ENCODE measurements around the gene CMTM6. TPM values are rescaled to one million over a fixed set of nuclear protein-coding genes. Genes with fewer than 3 reads are reported as not detected.
"Not testable (repeated sequence)": the region's sequence is repeated elsewhere in the genome, so short reads cannot be mapped to it uniquely, and the experiment has no call there.

CMTM6 gene
- total RNA-seq, 1 donor from 2014 or later, result 28.0 TPM

GRCh38 chr3:32498992-32499391 is 3.7 kb downstream of the CMTM6 start:
- ATAC-seq, result no peak

- ATAC-seq, result no peak
These were observed 4.4 kb downstream of the CMTM6 start for GRCh38 chr3:32498252-32498651.

DNA sequence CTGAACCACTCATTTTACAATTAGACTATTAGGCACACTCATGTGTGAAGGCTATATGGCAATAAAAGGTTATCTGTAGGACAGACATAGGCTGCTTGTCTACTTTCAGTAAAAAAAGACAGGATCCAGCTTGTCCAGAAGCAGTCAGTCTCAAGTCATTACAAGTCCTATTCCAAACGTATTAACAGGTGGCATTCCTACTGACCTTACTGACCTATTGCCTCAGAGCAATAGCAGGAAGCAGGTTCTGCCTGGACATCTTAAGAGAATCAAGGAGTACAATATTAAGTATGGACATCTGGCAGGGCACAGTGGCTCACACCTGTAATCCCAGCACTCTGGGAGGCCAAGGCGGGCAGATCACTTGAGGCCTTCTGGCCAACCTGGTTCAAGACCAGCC is 7.0 kb downstream of the CMTM6 start:
- peak; percentile 87 for ATAC-seq

- peak; percentile 45 for ATAC-seq
These were observed 7.6 kb downstream of the CMTM6 start for GRCh38 chr3:32495085-32495484.

DNA sequence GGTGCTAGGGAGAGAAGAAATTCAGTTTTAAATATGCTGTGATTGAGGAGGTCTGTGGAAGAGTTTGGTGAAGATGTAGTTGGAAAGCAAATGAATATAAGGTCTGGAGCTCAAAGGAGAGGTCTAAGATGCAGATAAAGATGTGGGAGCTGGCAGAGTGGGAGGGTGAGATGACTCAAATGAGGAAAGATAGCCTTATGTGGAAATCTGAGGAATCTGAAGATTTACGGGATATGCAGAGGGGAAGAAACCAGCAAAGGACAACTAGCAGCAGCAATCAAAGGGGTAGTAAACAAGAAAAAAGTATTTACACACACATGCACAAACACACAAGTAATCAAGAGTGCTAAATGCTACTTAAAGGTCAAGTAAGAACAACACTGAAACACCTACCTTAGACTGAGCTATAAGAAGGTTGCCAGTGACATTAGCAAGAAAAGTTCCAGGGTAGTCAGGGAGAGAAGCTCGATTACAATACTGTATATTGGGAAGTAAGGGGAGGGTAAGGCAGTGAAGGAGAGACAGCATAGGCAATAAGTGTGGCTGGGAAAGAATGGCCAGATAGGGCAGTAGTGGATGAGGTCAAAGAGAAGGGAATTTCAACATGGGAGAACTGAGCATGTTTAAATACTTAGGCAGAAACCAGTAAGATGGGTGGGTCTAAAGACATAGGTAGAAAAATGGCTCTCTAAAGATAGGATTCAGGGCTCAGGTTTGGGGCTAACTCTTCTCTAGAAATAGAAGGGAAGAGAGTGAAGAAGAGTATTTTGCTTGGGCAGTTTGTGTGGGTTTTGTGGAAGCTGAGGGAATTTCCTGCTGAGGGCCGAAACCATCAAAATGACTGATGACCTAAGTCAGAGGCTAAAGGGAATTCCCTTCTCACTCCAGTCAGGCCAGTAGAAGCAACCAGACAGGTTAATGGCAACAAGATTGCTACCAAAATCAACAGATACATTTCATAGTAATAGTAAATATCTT is 8.9 kb downstream of the CMTM6 start:
- no peak for ATAC-seq

DNA sequence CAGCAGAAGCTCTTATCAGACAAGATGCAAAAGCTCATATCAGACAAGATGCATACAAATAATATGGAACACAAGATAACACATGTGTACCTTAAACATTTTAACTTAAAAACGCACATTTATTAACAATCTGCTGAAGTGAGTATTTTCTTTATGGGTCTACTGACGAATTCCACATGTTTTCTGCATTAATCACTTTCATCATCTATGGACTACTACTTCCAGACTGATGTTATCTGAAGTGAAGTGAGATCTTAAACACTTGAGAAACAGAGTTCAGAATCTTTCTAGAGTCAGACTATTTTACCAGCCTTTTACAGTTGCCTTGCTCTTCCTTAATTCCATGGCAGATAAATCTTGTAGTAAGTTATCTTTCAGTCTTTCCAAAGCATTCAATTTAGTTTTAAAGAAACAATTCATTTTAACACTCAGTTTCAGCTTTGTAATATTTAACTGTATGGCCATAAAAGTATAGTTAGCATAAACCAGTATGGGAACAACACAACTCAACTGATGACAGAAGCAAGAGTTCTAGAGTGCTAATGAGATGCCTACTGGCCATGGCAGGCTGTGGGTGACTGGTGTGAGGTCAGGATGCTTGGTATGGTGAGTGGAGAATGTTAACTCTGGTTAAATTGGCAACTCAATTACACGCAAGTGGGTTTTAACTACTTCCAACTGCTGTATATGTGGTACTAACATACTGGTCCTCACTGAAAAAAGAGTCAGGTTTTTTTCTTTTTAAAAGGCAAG is 9.8 kb downstream of the CMTM6 start:
- no peak for ATAC-seq

DNA sequence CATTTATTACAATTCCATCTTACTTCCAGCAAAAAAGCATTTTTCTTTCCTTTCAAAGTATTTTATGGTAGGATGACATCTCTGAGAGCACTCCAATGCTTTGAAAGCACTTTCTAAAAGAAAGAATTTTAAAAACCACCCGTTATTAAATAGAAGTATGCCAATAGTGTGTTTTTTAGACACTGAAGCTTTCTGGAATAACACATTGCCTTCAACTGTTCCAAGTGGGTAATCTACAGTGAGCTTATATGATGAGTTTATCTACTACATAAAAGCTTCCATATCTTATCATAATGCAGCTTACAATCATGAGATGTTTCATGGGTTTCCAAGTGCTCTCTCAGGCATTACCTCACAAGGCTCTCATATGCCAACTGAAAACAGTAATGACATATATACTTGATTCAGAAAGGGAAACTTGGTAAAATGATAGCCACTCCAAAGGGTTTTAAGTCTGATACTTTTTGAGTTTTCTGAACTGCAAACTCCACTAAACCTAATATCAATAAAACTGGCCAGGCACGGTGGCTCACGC is 14.1 kb downstream of the CMTM6 start:
- no peak for ATAC-seq

DNA sequence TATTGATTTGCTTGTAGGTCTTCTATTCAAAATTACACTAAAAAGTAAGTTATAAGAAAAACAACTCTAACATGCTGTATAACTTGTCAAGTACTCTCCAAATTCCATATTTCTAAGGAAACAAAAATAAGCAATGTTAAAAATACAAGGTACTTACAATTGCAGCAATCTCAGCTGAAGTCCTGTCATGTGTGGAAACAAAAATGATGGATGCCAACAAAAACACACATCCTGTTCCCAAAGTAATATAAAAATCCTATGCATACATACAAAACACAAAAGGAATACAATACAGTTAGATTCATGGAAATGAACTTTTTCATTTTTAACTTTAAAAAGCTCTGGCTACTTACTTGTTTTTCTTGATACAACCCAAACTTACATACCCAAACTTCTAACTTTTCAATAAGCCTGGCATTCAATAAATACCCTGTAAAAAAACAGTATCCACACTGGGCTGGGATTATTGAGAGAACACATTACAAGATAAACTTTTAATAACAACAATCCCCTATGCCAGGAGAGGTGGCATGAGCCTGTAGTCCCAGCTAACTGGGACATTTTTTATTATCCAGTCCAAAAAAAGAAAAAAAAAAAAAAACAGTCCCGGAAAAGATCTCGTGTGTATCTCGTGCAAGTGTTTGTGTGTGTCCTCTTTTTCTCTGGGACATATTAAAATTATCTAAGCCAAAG is 14.7 kb downstream of the CMTM6 start:
- ATAC-seq, result no peak

DNA sequence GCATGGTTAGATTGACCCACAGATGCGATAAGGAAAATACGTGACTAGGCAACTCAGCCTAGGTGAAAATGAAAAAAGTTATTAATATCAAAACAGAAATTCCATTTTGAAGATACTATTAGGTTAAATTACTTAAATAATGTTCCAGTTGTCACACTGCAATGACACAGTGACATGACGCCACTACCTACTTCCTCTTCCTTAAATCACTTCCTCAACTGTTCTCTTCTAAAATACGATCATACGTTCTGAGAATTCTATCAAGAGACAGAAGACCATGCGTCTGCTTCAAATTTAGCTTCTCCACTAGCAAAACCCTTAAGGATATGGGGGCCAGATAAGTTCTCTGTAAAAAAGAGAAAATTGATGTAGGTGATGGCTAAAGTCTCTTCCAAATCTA is 18.2 kb downstream of the CMTM6 start:
- ATAC-seq, result no peak

- no peak for ATAC-seq
These were observed 18.9 kb downstream of the CMTM6 start for GRCh38 chr3:32483772-32484171.

DNA sequence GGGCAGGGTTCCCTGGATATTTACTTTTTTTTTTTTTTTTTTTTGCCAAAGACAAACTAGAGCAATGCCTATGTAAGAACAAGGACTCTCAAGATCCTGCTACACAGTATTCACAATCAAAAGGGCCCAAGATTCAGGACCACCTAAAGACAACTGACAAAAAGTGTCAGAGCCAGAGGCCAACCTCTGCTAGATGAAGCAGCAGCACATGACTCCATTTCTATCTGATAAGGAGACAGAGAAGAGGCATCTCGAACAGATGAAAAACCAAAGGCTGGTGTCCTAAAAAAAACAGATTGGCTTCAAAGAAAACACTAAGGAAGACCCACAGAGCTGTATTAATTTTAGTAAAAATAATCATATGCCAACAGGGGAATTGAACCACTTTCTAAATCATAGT is 20.0 kb downstream of the CMTM6 start:
- ATAC-seq, result no peak

DNA sequence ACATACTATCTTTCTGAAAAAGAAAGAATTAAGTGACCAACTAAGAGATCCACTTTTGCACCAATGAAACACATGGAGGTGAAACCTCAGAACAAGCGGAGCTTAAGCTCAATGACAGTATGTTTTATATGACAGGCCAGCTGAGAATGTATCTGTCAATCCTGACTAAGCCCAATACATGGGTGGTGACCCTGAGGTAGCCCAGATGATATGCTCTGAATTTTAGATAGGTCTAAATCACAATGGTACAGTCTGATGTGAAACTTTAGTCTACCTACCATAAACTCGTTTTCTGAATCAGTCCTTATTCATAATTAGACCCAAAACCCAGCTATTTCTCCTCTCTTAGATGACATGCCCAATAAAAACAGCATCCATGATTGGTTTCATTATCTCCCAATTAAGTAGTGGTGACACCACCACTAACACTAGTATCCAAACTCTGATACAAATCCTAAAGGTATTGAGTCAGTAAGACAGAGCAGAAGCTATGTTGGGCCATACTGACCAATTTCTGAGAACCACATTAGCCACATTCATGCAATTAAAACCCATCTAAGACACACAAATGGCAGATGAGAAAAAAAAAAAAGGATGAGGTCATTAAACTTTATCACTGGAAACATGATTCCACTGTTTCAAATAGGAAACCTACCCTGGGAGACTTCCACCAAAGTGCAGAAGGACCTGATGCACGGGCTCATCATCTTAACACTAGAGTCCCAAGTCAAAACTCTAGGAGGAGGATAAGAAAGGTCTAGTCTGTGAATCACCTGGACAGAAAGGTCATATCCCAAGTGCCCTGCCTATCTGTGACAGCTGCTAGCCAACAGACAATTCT is 20.6 kb downstream of the CMTM6 start:
- ATAC-seq, result no peak

DNA sequence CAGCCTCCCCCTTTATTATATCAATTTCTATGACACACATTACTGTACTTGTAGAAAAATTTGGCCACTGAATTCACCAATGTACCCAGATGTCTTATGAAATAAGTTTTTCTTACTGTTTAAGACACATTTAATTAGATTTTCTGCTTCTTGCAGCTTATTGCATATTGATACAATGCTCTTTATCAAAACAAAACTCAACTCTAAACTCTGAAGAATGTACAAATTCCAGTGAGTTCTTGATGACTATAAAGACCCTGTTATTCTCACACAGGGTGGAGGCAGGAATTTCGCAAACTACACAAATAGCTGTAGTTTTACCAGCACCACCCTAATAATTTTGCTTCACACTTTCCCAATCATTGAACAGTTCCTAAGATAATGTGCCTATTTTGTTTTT is 22.0 kb downstream of the CMTM6 start:
- ATAC-seq, result no peak

DNA sequence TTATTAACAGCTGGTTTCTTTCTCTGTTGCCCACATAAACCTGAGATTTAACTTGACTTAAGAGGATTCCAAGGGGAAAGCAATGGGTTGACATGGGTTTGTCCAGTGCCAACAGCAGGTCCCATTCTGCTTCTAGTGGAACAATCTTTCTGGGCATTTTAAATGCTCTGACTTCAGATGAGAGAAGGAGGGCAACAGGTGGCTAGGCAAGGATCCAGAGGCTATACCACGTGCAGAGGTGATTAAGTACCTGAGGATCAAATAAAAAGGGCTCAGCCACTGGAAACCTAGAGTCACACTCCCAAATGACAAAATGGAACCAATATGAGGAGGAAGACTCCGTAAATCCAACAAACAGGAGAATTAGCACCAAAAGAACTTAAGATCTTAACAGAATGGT is 28.5 kb downstream of the CMTM6 start:
- no peak for ATAC-seq

DNA sequence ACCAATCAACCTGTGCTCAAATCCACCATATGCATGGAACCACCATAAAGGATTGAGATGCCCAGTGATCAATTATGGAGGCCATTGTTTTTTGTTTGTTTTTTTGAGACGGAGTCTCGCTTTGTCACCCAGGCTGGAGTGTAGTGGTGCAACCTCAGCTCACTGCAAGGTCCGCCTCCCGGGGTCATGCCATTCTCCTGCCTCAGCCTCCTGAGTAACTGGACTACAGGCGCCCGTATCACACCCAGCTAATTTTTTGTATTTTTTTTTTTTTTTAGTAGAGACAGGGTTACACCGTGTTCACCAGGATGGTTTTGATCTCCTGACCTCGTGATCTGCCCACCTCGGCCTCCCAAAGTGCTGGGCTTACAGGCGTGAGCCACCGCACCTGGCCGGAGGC is 30.5 kb downstream of the CMTM6 start:
- not testable (repeated sequence) for ATAC-seq

DNA sequence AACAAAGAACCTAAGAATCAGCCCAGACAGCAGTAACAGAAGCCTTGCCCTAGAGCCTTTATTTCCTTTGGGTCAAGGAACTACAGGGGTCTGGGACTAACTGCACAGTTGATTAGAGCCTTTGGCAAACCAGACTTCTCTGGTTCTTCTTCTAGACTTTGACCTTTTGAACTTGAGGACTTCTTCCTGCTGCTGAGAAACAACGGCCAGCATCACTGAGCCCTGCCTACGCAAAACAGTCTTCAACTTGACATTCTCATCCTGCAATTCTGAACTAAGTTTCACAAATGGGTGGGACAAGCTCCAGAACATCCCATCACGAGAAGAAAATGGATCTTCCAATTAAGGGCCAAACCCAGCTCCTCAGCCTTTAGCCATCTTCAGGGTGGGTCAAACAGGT is 31.4 kb downstream of the CMTM6 start:
- ATAC-seq, result no peak

GRCh38 chr3:32470362-32470761 is 32.3 kb downstream of the CMTM6 start:
- no peak for ATAC-seq

DNA sequence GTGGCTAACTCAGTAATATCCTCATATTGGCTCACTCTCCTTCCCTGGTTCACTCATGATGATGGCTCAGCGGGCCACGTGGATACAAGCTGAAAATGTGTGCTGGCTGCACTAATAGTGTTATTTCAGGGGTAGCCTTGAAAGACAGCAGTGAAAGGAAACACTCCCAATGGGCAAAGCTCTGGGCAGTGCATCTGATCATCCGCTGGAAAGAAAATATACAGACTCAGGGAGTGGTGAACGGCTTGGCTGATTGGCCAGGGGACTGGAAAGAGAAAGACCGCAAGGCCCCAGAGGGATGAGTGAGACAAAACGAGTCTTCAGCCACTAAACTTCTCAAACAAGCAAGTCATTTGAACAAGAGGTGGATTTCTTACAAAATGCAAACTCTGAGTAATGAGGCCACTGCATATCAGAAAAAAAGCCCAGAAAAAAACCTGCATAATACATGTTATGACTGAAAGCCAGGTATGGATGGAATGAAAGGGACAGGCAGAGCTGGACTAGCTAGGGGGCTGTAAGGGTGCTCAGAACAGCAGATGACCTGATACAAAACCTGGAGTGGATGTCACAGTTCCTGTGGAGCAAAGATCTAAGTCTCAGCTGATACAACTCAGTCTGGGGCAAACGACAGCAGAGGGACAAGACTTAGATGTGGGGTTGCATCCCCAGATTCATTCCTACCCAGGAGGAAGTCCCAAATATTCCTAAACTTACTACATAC is 33.3 kb downstream of the CMTM6 start:
- ATAC-seq, result no peak

DNA sequence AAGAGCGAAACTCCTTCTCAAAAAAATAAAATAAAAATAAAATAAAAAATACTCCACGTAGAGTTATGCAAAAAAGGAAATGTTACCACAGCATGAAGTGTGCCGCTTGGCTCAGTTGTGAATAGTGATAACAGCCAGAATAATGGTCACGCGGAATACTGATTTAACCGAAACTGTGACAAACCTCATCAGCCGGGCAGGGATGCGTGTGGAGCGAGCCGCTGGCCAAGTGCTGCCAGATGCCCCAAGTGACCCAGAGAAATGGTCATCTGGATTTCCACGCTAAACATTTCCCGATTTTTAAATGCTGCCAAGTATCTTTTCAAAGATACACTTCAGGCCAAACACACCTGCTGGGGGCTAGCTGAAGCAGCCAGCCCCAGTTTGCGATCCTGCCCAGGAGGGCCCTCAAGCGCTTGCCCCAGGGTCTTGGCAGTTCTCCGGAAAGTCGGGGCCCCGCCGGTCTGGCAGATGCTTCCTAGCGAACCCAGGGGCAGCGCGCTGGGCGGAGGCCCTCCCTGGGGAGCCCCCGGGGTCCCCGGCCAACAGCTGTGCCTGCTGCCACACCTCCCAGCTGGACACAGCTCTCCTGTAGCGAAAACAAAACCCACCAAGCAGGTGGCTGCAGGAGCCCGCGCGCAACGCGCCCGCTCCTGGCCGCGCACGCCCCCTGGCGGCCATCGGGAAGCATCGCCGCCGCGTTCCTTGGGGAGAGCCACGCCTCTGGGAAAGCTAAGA is 35.1 kb downstream of the CMTM6 start:
- peak; percentile 80 for ATAC-seq

DNA sequence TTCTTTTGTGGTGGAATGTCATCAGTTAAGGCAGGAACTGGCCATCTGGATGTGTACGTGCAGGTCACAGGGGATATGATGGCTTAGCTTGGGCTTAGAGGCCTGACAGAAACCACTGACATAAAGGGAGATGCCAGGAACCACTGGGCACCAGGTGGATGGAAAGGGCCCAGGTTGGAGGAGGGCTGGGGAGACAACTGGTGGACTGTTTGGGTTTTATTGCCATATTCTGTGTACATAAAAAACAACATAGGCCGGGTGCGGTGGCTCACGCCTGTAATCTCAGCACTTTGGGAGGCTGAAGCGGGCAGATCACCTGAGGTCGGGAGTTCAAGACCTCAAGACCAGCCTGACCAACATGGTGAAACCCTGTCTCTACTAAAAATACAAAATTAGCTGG is 35.8 kb downstream of the CMTM6 start:
- not testable (repeated sequence) for ATAC-seq
